GM18870 (cell line): ENCODE data around the gene MXRA5.
"Not testable (repeated sequence)": the region's sequence is repeated elsewhere in the genome, so short reads cannot be mapped to it uniquely, and the experiment has no call there.

Experiments used
- ATAC-seq: cut with Tn5 transposase; IDR thresholded peaks from one replicate; pipeline ENCODE4 v1.9.1; 2021; ENCODE audit warnings: moderate library complexity; ENCODE audit not compliant: unreplicated experiment

The MXRA5 gene

GRCh38 chrX:3346501-3347259, at the start of gene MXRA5:
Gene MXRA5, minus strand, starts transcription at chrX:3346652. Its CDS starts 2,819 bp downstream, at chrX:3343833.
- no peak for ATAC-seq

- no peak for ATAC-seq
These were observed 47.2 kb upstream of the MXRA5 start for GRCh38 chrX:3393581-3394111.

GRCh38 chrX:3393178-3393577, 46.7 kb upstream of the MXRA5 start:
- no peak for ATAC-seq

GRCh38 chrX:3388457-3388856, 42.0 kb upstream of the MXRA5 start:
- no peak for ATAC-seq

GRCh38 chrX:3384327-3384726, 37.9 kb upstream of the MXRA5 start:
- ATAC-seq: no peak

- ATAC-seq: no peak
These were observed 34.2 kb upstream of the MXRA5 start for GRCh38 chrX:3380603-3381002.

- no peak for ATAC-seq
These were observed 32.7 kb upstream of the MXRA5 start for GRCh38 chrX:3379111-3379510.

- ATAC-seq: no peak
These were observed 31.7 kb upstream of the MXRA5 start for GRCh38 chrX:3378156-3378555.

- ATAC-seq: no peak
These were observed 31.1 kb upstream of the MXRA5 start for GRCh38 chrX:3377560-3377959.

GRCh38 chrX:3375878-3376508, 29.5 kb upstream of the MXRA5 start:
- not testable (repeated sequence) for ATAC-seq

GRCh38 chrX:3374108-3374800, 27.8 kb upstream of the MXRA5 start:
- no peak for ATAC-seq

- no peak for ATAC-seq
These were observed 24.7 kb upstream of the MXRA5 start for GRCh38 chrX:3371163-3371562.

- no peak for ATAC-seq
These were observed 24.2 kb upstream of the MXRA5 start for GRCh38 chrX:3370656-3371055.

GRCh38 chrX:3362956-3363355, 16.5 kb upstream of the MXRA5 start:
- ATAC-seq: no peak

- no peak for ATAC-seq
These were observed 14.4 kb upstream of the MXRA5 start for GRCh38 chrX:3360881-3361280.

GRCh38 chrX:3352741-3353140, 6.3 kb upstream of the MXRA5 start:
- ATAC-seq: not testable (repeated sequence)

GRCh38 chrX:3351276-3351675, 4.8 kb upstream of the MXRA5 start:
- ATAC-seq: no peak

GRCh38 chrX:3348191-3348590, 1.7 kb upstream of the MXRA5 start:
- ATAC-seq: no peak

- ATAC-seq: no peak
These were observed 916 bp downstream of the MXRA5 start for GRCh38 chrX:3345281-3346191.

GRCh38 chrX:3343569-3343968, 2.9 kb downstream of the MXRA5 start:
- not testable (repeated sequence) for ATAC-seq

- no peak for ATAC-seq
These were observed 6.4 kb downstream of the MXRA5 start for GRCh38 chrX:3340016-3340415.
